Lung (tissue), 12 donors: ENCODE data around the gene UAP1L1. TPM values are rescaled to one million over a fixed set of nuclear protein-coding genes. Genes with fewer than 3 reads are reported as not detected.

Experiments used
- ATAC-seq: fragments of 200-7000 bp; cut with Tn5 transposase; one replicate; pipeline ENCODE4 v1.9.1; 2020; ENCODE audit warnings: moderate number of reproducible peaks; ENCODE audit not compliant: insufficient read depth, low FRiP score
- DNase-seq, 3 donors: peaks; one replicate each; pipeline ENCODE4 v3.0.0-alpha.2; 2013 to 2017
- H3K27ac ChIP-seq, 2 donors: one replicate each; pipeline ENCODE4 v1.5.1; 2013; ENCODE audit warnings: mild to moderate bottlenecking in 2 of 2, moderate library complexity in 2 of 2, control low read depth in 1 of 2, inconsistent platforms in 1 of 2, low read depth in 1 of 2, low read length in 1 of 2
- H3K27me3 ChIP-seq, 3 donors: one replicate each; pipeline ENCODE4 v1.5.1; 2013; ENCODE audit warnings: low read length in 2 of 3; ENCODE audit not compliant: control insufficient read depth in 3 of 3, insufficient read depth in 3 of 3
- H3K36me3 ChIP-seq, 4 donors: one replicate each; pipeline ENCODE4 v1.5.1; 2013; ENCODE audit warnings: low read length in 4 of 4, mild to moderate bottlenecking in 1 of 4, moderate library complexity in 1 of 4; ENCODE audit not compliant: control insufficient read depth in 4 of 4, insufficient read depth in 4 of 4
- H3K4me1 ChIP-seq, 5 donors: one replicate each; pipeline ENCODE4 v1.5.1; 2013; ENCODE audit warnings: low read length in 5 of 5, mild to moderate bottlenecking in 2 of 5, moderate library complexity in 1 of 5; ENCODE audit not compliant: control insufficient read depth in 5 of 5, insufficient read depth in 5 of 5
- H3K4me3 ChIP-seq: one replicate; pipeline ENCODE4 v1.5.1; 2013; ENCODE audit warnings: mild to moderate bottlenecking, control low read depth, moderate library complexity
- H3K9ac ChIP-seq, 2 donors: one replicate each; pipeline ENCODE4 v1.5.1; 2013; ENCODE audit warnings: low read length in 2 of 2, control low read depth in 1 of 2; ENCODE audit not compliant: insufficient read depth in 1 of 2
- H3K9me3 ChIP-seq, 4 donors: one replicate each; pipeline ENCODE4 v1.5.1; 2013; ENCODE audit warnings: low read length in 3 of 4, mild to moderate bottlenecking in 1 of 4, moderate library complexity in 1 of 4; ENCODE audit not compliant: control insufficient read depth in 4 of 4, insufficient read depth in 3 of 4
- WGBS, 2 donors: extraction: QIAGEN DNeasy Blood & Tissue Kit; methylation state at CpG; one replicate each; pipeline ENCODE4 v1.1.7; 2013; 5-methylcytosine and 5-hydroxymethylcytosine counted together
- polyA plus RNA-seq, 2 donors: library from polyadenylated mRNA; stranded (reverse); fragments of 200-250 nt; gene quantifications; one replicate each; pipeline ENCODE4 v1.2.1, GENCODE V29; 2013
- total RNA-seq, 2 donors: library from RNA; depleted of rRNA in 1 of 2; stranded (reverse); fragments of >200 nt in 1 of 2; gene quantifications; one replicate each; pipeline ENCODE4 v1.2.1, GENCODE V29; 2014 to 2021
- TF ChIP-seq, protein P1 (sequence below): IDR thresholded peaks from 2 replicates; pipeline ENCODE4 v1.5.1; 2012; ENCODE audit warnings: mild to moderate bottlenecking; ENCODE audit errors: control extremely low read depth, extremely low read depth
- donor health status: control.
- donor health status: control.
- donor health status: Bipolar disorder and iron deficiency.
- donor health status: healthy.
- donor health status: DM: yes; HTN: yes; CAD: no.

UAP1L1 gene
- total and polyA plus RNA-seq, 4 donors: 12.2 to 35.5 (median 17.1) TPM

DNA sequence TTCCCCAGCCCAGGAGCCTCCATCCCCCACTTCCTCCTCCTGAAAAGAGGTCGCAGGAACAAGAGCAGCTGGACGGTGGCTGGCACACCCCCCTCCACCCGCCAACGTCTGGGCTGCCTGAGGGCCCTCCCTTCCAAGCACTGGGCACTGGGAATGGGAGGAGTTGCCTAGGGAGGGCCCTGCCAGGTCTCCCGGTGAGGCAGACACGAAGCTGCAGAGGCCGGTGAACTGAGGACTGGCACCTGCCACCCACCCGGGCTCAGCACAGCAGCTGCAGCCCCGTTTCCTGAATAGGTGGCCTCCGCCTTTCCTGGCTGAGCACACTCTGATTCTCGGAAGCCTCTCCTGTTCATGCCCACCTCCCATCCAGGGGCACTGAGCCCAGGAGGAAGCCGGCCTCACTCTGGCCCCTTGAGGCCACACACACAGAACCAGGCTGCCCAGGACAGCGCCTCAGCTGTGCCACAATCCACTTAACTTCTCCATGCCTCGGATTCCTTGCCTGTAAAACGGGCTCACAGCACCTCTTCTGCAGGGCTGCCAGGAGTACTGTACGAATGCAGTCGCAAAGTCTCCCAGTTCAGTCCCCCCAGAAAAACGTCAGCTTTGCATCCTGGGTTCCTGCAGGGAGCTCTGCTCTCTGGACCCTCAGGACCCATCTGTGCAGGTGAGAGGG lies 32.7 kb upstream of the UAP1L1 start:
- Histone ChIP-seq H3K27ac (peak overlapping the region; percentile 73 to 74), H3K36me3 (peaks cover 0 to 6% (median 0%) of the 10 kb centered on the region in 4 donors), H3K4me1 (peaks cover 0 to 14% (median 0%) of the 10 kb centered on the region in 5 donors), H3K9me3 (peaks cover 0 to 3% (median 0%) of the 10 kb centered on the region in 4 donors), H3K27me3 (peaks cover 8 to 39% (median 24%) of the 10 kb centered on the region in 3 donors), H3K9ac (no peak overlapping the region), H3K4me3 (peak overlapping the region; percentile 59)
- ATAC-seq (no peak), DNase-seq (no peak)
- 17% methylated on average over 18 of the region's 18 CpGs for WGBS, 2 donors
- TF ChIP-seq, protein P1, sequence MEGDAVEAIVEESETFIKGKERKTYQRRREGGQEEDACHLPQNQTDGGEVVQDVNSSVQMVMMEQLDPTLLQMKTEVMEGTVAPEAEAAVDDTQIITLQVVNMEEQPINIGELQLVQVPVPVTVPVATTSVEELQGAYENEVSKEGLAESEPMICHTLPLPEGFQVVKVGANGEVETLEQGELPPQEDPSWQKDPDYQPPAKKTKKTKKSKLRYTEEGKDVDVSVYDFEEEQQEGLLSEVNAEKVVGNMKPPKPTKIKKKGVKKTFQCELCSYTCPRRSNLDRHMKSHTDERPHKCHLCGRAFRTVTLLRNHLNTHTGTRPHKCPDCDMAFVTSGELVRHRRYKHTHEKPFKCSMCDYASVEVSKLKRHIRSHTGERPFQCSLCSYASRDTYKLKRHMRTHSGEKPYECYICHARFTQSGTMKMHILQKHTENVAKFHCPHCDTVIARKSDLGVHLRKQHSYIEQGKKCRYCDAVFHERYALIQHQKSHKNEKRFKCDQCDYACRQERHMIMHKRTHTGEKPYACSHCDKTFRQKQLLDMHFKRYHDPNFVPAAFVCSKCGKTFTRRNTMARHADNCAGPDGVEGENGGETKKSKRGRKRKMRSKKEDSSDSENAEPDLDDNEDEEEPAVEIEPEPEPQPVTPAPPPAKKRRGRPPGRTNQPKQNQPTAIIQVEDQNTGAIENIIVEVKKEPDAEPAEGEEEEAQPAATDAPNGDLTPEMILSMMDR: no peak

DNA sequence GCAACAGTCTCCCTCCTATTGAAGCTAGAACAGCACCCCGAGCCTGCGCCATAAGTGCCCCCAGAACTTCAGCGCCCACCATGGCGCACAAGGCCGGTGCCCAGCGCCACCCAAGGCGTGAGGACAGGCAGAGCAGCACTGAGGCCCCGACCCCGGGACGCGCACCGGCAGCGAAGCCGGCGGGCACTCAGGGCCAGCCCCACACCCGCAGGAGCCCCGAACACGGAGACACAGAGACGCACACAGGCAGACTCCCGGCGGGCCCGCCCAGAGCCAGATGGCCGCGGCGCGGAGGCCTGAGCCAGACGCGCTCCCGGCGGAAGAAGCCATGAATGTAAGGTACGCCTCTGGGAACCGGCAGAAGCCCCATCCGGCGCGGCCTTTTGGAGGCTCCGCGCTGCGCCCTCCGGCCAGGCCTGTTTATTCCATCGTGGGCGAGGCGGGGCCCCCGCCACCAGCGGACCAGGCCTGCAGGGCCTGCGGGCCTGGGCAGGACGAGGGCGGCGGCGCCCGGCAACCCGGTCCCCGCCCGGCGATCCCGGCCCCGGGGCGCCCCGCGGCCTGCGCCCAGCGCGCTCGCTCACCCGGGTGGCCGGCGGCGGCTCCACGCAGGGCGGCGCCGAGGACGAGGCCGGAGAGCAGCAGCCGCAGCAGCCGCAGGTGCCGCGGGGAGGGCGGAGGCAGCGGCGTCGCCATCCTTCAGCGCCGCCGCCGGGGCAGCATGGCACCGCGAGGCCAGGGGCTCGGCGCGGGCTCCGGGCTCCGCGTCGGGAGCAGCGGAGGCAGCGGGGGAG lies 31.8 kb upstream of the UAP1L1 start:
- peaks cover 8 to 39% (median 24%) of the 10 kb centered on the region in 3 donors for H3K27me3 ChIP-seq
- 2 to 5% methylated on average over 52 to 96 of the region's 96 CpGs for WGBS, 2 donors
- ATAC-seq (peak; percentile 9), DNase-seq (no peak)
- no peaks in the 10 kb centered on the region for H3K36me3 ChIP-seq
- peaks cover 0 to 3% (median 0%) of the 10 kb centered on the region in 4 donors for H3K9me3 ChIP-seq
- H3K27ac ChIP-seq: peak overlapping the region; percentile 73 to 74
- H3K4me1 ChIP-seq: peaks cover 0 to 14% (median 0%) of the 10 kb centered on the region in 5 donors
- TF ChIP-seq, protein P1: no peak
- peak overlapping the region; percentile 59 for H3K4me3 ChIP-seq
- no peak overlapping the region for H3K9ac ChIP-seq

DNA sequence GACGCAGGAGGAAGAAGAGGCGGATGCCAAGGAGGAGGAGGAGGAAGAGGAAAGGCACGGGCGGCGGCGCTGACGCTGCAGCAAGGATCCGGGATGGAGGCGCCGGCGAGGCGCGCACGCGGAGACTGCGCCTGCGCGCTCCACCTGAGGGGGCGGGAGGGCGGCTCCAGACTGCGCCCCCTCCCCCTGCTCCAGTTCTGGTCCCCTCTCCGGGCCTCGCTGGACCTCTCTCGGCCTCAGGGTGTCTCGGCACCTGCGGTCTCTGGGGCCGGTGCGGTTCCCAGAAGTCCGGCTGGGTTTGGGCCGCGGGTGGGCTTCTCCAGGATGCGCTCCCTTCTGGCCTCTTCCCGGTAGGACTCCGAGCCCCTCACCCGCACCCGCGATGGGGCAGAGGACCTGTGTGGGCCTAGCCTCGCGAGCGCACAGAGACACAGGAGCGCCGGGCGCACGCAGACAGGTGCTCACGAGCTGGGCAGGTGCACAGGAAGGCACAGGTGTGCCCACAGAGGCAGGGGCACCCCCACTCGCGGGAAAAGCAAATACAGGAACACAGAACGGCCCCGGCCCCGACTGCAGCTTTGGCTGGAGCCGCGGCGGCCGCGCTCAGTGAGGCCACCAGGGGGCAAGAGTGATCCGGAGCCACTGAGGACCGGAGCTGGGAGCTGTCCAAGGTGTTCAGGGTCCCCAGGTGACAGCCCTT lies 31.1 kb upstream of the UAP1L1 start, which contains the start of gene NPDC1:
NPDC1 (minus strand) TSS at position 90 of the 700 bp plus-strand sequence. CDS start 188 bp downstream, outside the sequence.
- Histone ChIP-seq H3K4me3 (peak within 1 kb of the TSS; percentile 59), H3K36me3 (no peaks in the 10 kb centered on the region), H3K4me1 (peaks cover 0 to 13% (median 0%) of the 10 kb centered on the region in 5 donors), H3K9me3 (peaks cover 0 to 3% (median 0%) of the 10 kb centered on the region in 4 donors), H3K27ac (peak within 1 kb of the TSS; percentile 73 to 74), H3K27me3 (peaks cover 8 to 39% (median 24%) of the 10 kb centered on the region in 3 donors), H3K9ac (no peak within 1 kb of the TSS)
- 0 to 1% methylated on average over 56 to 57 of the region's 57 CpGs for WGBS, 2 donors
- DNase-seq (peak; percentile 63 to 79 (median 69)), ATAC-seq (peak; percentile 56)
- TF ChIP-seq, protein P1: peak; percentile 73
